DOHH2 (cell line): Measurements from ENCODE around the gene GAMT.

Experiments
- H3F3A ChIP-seq: fragments of 200-600 bp; sonication (generic), shearing (Covaris generic); 2 replicates; pipeline ENCODE4 v1.6.0; 2016; ENCODE audit warnings: antibody characterized with exemption, mild to moderate bottlenecking; ENCODE audit not compliant: control insufficient read depth, insufficient read depth
- H3K27ac ChIP-seq: fragments of 200-600 bp; sonication (generic); 2 replicates; pipeline ENCODE4 v1.5.1; 2014; ENCODE audit warnings: low read depth, mild to moderate bottlenecking, low read length, moderate library complexity
- H3K27me3 ChIP-seq: fragments of 200-600 bp; sonication (generic); 2 replicates; pipeline ENCODE4 v1.6.1; 2014; ENCODE audit warnings: mild to moderate bottlenecking, low read length, mixed read lengths; ENCODE audit not compliant: control insufficient read depth
- H3K36me3 ChIP-seq: fragments of 200-600 bp; sonication (generic); 2 replicates; pipeline ENCODE4 v1.6.1; 2014; ENCODE audit warnings: mild to moderate bottlenecking, low read length, moderate library complexity, mixed read lengths; ENCODE audit not compliant: control insufficient read depth
- H3K4me1 ChIP-seq: fragments of 200-600 bp; sonication (generic); 2 replicates; pipeline ENCODE4 v1.6.1; 2014; ENCODE audit warnings: mild to moderate bottlenecking, low read length, mixed read lengths; ENCODE audit not compliant: control insufficient read depth
- H3K4me2 ChIP-seq: fragments of 200-600 bp; sonication (generic); 2 replicates; pipeline ENCODE4 v1.6.0; 2014; ENCODE audit warnings: mild to moderate bottlenecking, low read length, moderate library complexity
- H3K4me3 ChIP-seq: fragments of 200-600 bp; sonication (generic); 2 replicates; pipeline ENCODE4 v1.5.1; 2014; ENCODE audit warnings: mild to moderate bottlenecking, low read length, mixed read lengths
- H3K79me2 ChIP-seq: fragments of 200-600 bp; sonication (generic); 2 replicates; pipeline ENCODE4 v1.6.1; 2014; ENCODE audit warnings: mild to moderate bottlenecking, low read length, mixed read lengths; ENCODE audit not compliant: control insufficient read depth
- H3K9me2 ChIP-seq: fragments of 200-600 bp; sonication (generic); replicated peaks from 2 replicates; pipeline ENCODE4 v1.6.1; 2014; ENCODE audit warnings: mild to moderate bottlenecking, low read length, mixed read lengths; ENCODE audit not compliant: control insufficient read depth
- H3K9me3 ChIP-seq: fragments of 200-600 bp; sonication (generic); 2 replicates; pipeline ENCODE4 v1.6.1; 2014; ENCODE audit warnings: antibody characterized with exemption, low read length, mixed read lengths; ENCODE audit not compliant: control insufficient read depth, insufficient read depth
- H4K20me1 ChIP-seq: fragments of 200-600 bp; sonication (generic); 2 replicates; pipeline ENCODE4 v1.6.0; 2014; ENCODE audit warnings: low read depth, mild to moderate bottlenecking, antibody characterized with exemption, low read length, moderate library complexity; ENCODE audit not compliant: control insufficient read depth, insufficient read depth
- CTCF ChIP-seq: fragments of 200-600 bp; sonication (generic); IDR thresholded peaks from one replicate; pipeline ENCODE4 v1.5.1; 2014; ENCODE audit warnings: antibody characterized with exemption, mild to moderate bottlenecking, low read depth, low read length; ENCODE audit not compliant: poor library complexity, severe bottlenecking
- EZH2phosphoT487 ChIP-seq: fragments of 200-600 bp; sonication (generic); IDR thresholded peaks from 2 replicates; pipeline ENCODE4 v1.6.1; 2017; ENCODE audit warnings: borderline replicate concordance, mild to moderate bottlenecking, antibody characterized with exemption, low read length, moderate library complexity, mixed read lengths

GAMT gene

GRCh38 chr19:1385816-1386215, 15.5 kb downstream of the GAMT start:
- H3K4me3 ChIP-seq, result no peak overlapping the region
- TF ChIP-seq EZH2phosphoT487 (no peak), CTCF (no peak)
- H3K36me3 ChIP-seq, result peaks cover 33% of the 10 kb centered on the region
- H3K4me2 ChIP-seq, result no peak overlapping the region
- H3K27ac ChIP-seq, result no peak overlapping the region
- peaks cover 3% of the 10 kb centered on the region; the same call in 1 of the 2 replicates for H3F3A ChIP-seq
- no peaks in the 10 kb centered on the region for H4K20me1 ChIP-seq
- no peaks in the 10 kb centered on the region for H3K27me3 ChIP-seq
- H3K9me3 ChIP-seq, result no peaks in the 10 kb centered on the region
- H3K4me1 ChIP-seq, result peaks cover 15% of the 10 kb centered on the region
- peaks cover 42% of the 10 kb centered on the region for H3K79me2 ChIP-seq
- no peaks in the 10 kb centered on the region for H3K9me2 ChIP-seq

GRCh38 chr19:1384478-1385110, 16.7 kb downstream of the GAMT start:
- TF ChIP-seq EZH2phosphoT487 (no peak), CTCF (no peak)
- Histone ChIP-seq H3K9me3 (no peaks in the 10 kb centered on the region), H4K20me1 (no peaks in the 10 kb centered on the region), H3K4me2 (peak overlapping the region; percentile 97), H3F3A (peaks cover 3% of the 10 kb centered on the region; the same call in 1 of the 2 replicates), H3K36me3 (peaks cover 27% of the 10 kb centered on the region), H3K27me3 (no peaks in the 10 kb centered on the region), H3K9me2 (no peaks in the 10 kb centered on the region), H3K4me1 (peaks cover 15% of the 10 kb centered on the region), H3K27ac (peak overlapping the region; percentile 70), H3K79me2 (peaks cover 42% of the 10 kb centered on the region), H3K4me3 (peak overlapping the region; percentile 100)

GRCh38 chr19:1384085-1384462, 17.3 kb downstream of the GAMT start:
- H3K9me3 ChIP-seq, result no peaks in the 10 kb centered on the region
- H3K4me1 ChIP-seq, result peaks cover 15% of the 10 kb centered on the region
- no peaks in the 10 kb centered on the region for H3K9me2 ChIP-seq
- peak overlapping the region; percentile 70 for H3K27ac ChIP-seq
- peaks cover 3% of the 10 kb centered on the region; the same call in 1 of the 2 replicates for H3F3A ChIP-seq
- peaks cover 42% of the 10 kb centered on the region for H3K79me2 ChIP-seq
- TF ChIP-seq CTCF, result no peak
- TF ChIP-seq EZH2phosphoT487, result no peak
- H3K4me2 ChIP-seq, result peak overlapping the region; percentile 97
- peaks cover 25% of the 10 kb centered on the region for H3K36me3 ChIP-seq
- no peaks in the 10 kb centered on the region for H3K27me3 ChIP-seq
- no peaks in the 10 kb centered on the region for H4K20me1 ChIP-seq
- peak overlapping the region; percentile 100 for H3K4me3 ChIP-seq
